Measurements from ENCODE around the gene TOMM5.
A peak's percentile ranks its signal among the peaks of the same experiment; 100 is the strongest.

The TOMM5 gene

DNA sequence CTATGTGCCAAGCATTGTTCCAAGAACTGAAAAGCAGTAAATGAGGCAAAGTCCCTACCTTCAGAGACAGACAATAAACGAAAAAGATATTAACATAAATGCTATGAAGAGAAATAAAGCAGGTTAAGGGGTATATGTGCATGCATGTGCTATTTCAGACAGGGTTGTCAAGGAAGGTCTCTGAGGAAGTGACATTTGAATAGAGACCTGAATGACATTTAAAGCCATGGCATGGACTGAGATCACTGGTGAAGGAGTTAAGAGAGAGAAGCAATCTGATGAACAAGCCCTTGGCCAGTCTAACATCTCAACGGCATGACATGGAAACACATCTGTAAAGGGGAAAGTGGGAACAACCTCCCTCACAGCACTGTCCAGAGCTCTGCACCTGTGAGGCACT is 30.7 kb downstream of the TOMM5 start:
- DNase-seq = no peak

DNA sequence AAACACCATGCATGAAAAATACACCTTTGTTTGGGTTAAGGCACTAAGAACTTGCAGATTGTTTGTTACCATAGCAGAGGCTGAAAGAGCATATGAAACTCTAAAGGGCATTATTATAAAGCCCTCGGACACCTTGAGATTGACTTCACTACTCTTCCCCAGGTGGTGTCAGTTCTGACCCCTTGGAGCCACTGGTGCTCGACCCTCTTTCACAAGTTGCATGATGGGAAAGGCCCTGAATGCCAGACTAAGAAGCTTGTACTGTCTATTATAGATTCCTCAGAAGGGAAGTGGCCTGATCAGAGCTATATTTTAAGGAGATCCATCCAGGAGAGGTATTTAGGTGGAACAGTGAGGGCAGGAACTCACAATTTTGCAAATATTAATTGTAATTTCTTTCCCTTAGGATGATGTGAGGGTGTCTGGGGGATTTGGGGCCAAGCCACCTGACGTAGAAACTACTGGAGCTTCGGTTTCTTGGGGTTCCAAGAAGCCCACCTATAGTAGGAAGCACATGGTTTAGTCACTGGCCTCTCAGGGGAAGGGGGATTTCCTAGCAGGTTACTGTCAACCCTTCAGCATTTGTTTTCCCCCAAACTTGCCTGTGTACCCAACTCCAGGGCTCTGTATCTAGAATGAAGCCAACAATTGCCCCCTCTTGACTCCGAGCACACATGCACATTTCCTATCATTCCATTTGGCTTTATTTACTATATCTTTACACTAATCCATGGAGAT is 32.4 kb downstream of the TOMM5 start:
- no peak for DNase-seq

DNA sequence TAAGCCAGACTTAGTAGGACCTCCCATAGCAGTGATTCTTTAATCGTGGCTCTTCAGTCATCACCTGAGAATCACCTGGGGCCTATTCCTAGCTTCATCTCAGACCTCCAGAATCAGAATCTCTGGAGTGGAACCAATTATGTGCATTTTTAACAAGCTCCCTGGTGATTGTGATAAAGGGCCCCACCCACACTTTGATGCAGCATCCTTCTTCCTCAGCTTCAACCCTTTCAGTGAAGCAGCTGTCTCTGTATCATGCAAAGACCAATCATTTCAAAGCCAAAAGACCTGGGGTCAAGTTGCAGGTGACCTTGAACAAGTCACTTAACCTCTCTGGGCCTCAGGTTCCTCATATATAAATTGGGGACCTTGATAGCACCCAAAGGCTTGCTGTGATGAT is 33.3 kb downstream of the TOMM5 start:
- DNase-seq = no peak

DNA sequence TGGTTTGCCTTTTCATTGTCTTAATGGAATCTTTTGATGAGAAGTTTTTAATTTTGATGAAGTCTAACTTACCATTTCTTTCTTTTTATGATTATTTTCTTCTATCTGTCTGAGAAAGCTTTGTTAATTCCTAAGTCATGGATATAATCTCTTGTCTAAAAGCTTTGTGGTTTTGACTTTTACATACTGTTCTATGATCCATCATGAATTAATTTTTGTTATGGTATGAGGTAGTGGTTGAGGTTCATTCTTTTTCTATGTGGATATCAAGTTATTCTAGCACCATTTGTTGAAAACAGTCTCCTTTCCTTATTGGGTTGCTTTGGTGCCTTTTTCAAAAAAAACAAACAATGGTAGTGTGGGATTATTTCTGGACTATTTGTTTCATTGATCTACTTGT is 36.6 kb downstream of the TOMM5 start:
- no peak for DNase-seq

DNA sequence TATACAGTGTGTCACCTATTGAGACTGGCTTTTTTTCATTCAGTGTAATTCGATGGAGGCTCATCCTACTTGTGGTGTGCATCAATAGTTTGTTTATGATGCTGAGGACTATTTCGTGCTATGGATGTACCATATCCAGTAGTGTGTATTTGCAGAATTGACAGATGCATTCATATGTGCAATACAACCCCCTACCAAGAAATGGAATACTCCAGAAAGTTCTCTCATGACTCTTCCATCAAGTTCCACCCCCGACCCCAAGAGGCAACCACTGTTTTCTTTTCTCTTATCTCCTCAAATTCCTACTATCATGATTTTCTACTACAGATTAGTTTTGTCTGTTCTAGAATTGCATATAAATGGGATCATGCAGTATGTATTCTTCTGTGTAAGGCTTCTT is 38.1 kb downstream of the TOMM5 start:
- no peak for DNase-seq

DNA sequence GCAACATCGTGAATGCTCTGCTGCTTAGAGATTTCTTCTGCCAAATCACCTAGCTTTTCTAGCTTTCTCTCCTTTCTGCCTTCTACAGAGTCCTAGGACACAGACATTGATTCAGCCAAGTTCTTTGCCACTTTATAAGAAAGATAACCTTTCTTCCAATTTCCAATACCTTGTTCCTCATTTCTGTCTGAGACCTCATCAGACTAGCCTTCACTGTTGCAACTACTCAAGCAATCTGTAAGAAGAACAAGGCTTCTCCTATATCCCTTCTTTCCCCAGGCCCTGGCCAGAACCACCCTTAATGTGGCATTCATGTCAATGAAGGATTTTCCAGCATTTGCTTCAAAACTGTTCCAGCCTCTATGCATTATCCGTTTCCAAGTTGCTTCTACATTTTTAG is 40.5 kb downstream of the TOMM5 start:
- DNase-seq = no peak

DNA sequence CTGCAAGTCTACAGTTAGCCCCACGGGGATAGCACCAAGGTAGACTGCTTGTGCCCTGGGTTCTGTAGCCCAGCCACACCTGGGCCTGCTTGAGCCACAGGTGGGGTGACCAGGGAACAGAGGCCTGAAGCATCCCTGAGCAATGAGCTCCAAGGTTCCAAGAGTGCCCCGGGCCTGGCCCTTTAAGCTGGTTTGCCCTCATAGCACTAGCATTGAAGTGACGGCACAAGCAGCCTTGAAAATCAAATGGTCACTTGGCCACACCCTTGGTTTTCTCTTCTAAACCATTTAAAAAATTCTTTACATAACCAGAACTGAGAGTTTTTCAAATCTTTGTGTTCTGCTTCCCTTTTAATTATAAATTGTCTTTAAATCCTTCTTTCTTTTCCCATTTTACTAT is 40.9 kb downstream of the TOMM5 start:
- DNase-seq = no peak

DNA sequence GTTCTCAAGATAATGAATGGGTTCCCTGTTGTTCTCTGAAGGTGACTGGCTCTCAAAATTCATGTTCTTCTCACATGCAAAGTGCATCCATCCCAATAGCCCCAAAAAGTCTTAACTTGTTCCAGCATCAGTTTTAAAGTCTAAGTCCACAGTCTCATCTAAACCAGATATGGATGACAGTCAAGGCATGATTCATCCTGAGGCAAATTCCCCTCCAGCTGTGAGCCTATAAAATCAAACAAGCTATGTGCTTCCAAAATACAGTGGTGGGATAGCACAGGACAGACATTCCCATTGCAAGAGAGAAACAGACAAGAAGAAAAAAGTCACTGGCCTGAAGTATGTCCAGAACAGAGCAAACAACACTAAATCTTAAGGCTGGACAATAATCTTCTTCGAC is 41.6 kb downstream of the TOMM5 start:
- no peak for DNase-seq

DNA sequence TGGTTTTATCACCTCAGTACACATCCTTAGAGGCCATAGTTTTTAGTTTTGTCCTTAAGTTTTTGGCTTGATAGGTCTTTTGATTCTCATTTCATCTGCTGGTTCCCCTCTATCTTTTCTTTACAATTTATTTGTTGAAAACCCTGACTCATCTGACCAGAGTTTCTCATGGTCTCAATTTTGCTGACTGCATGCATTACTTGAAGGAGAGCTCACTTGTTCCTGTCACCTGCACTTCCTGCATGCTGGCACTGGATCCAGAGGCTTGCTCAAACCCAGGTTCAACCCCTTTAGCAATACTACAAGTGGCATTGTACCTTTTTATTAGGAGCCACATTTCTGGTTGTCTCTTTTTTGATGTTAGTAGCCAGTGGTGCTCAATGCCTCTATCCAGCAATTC is 42.9 kb downstream of the TOMM5 start:
- DNase-seq = no peak

DNA sequence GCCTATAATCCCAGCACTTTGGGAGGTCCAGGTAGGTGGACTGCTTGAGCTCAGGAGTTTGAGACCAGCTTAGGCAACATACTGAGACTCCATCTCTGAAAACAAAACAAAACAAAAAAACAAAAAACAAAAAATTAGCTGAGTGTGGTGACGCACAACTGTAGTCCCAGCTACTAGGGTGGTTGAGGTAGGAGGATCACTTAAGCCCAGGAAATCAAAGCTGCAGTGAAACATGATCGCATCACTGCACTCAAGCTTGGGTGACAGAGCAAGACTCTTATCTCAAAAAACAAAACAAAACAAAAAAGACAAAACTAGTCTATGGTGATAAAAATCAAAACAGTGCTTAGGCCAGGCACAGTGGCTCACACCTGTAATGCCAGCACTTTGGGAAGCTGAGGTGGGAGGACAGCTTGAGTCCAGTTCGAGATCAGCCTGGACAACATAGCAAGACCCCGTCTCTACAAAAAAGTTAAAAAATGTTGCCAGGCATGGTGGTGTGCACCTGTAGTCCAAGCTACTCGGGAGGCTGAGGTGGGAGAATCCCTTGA is 45.0 kb downstream of the TOMM5 start:
- no peak for DNase-seq

DNA sequence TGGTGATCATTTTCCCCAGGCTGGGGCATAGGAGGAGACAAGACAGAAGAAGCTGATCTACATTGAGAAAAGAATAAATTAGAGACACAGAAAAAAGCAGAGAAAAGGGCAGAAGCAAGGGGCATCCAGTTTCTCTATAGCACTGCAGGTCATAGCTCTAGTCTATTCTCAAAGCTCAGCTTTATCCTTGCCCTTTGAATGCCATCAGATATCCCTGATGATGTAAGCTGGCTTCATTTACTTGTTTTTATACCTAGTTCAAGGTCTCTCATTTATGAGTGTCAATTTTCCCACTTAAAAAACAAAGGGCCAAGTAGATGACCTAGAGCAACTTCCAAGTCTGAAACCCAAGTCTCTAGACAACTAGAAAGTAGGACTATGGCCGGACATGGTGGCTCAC is 48.9 kb downstream of the TOMM5 start:
- DNase-seq = no peak

DNA sequence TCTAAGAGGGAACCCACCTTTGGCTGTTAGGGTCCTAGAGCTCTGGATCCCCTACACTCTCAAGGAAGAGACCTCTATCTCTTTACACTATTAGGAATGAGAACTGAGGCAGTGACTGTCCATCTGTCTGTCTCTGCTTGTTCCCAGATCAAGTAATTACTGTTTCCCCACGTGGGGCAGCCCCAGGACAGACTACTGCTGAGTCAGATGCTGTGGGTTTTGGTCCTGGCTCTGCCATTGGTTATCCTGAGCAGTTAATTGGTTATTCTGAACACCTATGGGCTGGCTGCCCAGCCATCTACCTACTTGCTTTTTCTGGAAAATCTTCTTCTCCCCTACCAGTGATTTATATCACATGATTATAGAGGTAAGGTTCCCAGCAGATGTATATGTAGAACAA is 49.5 kb downstream of the TOMM5 start:
- DNase-seq = no peak

DNA sequence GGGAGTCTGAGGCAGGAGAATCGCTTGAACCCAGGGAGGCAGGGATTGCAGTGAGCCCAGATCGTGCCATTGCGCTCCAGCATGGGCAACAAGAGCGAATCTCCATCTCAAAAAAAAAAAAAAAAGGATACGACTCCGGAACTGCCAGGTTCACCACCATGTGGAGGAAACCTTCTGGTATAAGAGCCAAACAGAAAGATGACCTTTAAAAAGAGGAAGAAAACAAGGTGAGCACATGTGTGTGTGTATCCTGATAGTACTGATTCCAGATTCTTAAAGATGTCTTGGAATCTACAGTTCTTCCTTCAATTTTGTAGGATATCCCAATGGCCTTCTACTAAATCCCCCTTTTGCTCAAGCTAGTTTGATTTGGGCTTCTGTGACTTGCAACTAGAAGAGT is 49.9 kb downstream of the TOMM5 start:
- no peak for DNase-seq

DNA sequence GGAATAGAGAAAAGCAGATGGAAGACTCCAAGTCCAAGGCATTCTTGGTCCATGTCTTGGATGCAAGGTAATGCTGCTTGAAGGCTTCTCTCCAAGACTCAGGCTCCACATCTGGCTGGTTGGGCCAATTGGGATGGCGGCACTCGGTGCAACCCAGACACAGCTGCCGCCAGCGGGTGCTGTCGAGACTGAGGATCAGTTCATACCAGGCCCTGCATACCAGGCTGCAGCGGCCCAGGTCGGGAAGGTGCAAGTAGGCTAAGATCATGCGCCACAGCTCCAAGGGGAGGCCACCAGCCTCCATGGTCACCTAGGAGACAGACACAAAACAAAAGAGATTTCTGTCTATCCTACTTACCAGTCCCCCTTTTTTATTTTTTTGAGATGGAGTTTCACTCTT is 50.9 kb downstream of the TOMM5 start:
- no peak for DNase-seq

DNA sequence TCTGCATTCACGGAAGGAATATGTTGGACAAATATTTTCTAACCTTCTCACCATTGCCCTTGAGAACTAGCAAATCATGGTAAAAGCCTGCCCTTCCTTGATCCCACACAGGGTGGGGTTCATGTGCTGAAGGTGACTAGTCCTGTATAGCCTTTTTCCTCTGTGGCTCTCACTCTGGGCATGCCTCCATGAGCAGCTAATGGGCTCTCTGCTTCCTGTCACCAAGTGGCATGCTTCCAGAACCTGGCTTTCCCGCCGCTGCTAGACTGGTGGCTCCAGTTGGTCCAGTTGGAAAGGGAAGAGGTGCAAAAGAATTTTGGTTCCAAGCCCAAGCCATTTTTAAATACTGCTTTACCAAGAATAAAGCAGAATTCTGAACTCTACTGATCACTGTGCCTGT is 51.8 kb downstream of the TOMM5 start:
- DNase-seq = peak in 4 of 14 donors; percentile 4 to 62 (median 29)

DNA sequence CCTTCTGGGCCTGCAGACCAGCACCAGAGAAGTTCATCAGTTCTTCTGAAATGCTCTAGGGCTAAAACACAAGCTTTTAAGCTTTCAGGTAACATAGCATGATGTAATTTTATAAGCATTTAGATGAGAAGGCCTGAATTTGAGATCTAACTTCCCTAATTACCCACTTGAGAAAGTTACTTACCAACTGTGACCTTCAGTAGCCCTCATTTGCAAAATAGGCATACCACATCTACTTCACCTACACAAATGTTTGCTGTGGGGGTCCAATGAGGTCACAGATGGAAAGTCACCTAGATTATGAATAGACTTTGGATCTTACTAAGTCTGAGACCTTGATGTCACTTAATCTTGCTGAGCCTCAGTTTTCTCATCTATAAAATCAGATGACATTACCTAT is 52.8 kb downstream of the TOMM5 start:
- no peak for DNase-seq
